Panc1 (cell line): Measurements from ENCODE around the gene CHRNB4. TPM values are rescaled to one million over a fixed set of nuclear protein-coding genes. Genes with fewer than 3 reads are reported as not detected.

Source experiments
- ATAC-seq: fragments of 200-7000 bp; cut with Tn5 transposase; 2 replicates; pipeline ENCODE4 v1.9.1; 2020; ENCODE audit warnings: mild to moderate bottlenecking, moderate library complexity
- BruUV-seq: library from RNA; stranded (reverse); fragments of 400-500 nt; replicated peaks from 2 replicates; lab custom pipeline; 2021; lab: Mats Ljungman, UMichigan
- CTCF ChIA-PET: fragments of 300-600 bp; sonication (Branson Sonifier 250); formaldehyde crosslinking; loops from one replicate; lab custom pipeline; 2022; ENCODE audit warnings: antibody characterized with exemption; lab: Charles Lee
- POLR2A ChIA-PET: fragments of 300-600 bp; sonication (Branson Sonifier 250); formaldehyde crosslinking; loops from one replicate; lab custom pipeline; 2022; ENCODE audit warnings: antibody characterized with exemption; lab: Charles Lee
- DNase-seq: peaks from one replicate; pipeline ENCODE4 v3.0.0-alpha.2; 2010; ENCODE audit warnings: low read depth, low spot score
- H3K27ac ChIP-seq: 2 replicates; pipeline ENCODE4 v1.5.1; 2011; ENCODE audit warnings: mild to moderate bottlenecking, low read length, inconsistent platforms
- H3K27me3 ChIP-seq: fragments of 200-500 bp; sonication (Bioruptor generic); 2 replicates; pipeline ENCODE4 v1.6.0; 2014; ENCODE audit warnings: low read length, inconsistent platforms; ENCODE audit not compliant: control insufficient read depth, insufficient read depth
- H3K36me3 ChIP-seq: fragments of 200-500 bp; sonication (Bioruptor generic); 2 replicates; pipeline ENCODE4 v1.5.1; 2014; ENCODE audit warnings: inconsistent platforms, mild to moderate bottlenecking, low read length, moderate library complexity; ENCODE audit not compliant: control insufficient read depth, insufficient read depth
- H3K4me1 ChIP-seq: 2 replicates; pipeline ENCODE4 v1.5.1; 2011; ENCODE audit warnings: inconsistent platforms, mild to moderate bottlenecking, low read length, moderate library complexity; ENCODE audit not compliant: control insufficient read depth, insufficient read depth
- H3K4me3 ChIP-seq, 2 experiments: 2 replicates each; pipeline ENCODE4 v1.5.1; 2011 to 2012; ENCODE audit warnings: low read depth in 2 of 2, low read length in 2 of 2, mild to moderate bottlenecking in 2 of 2, inconsistent platforms in 1 of 2, moderate library complexity in 1 of 2
- H3K9me3 ChIP-seq: fragments of 200-500 bp; sonication (Bioruptor generic); 2 replicates; pipeline ENCODE4 v1.5.1; 2014; ENCODE audit warnings: low read depth, mild to moderate bottlenecking, inconsistent platforms, low read length, moderate library complexity; ENCODE audit not compliant: control insufficient read depth, insufficient read depth
- POLR2AphosphoS5 ChIP-seq: IDR thresholded peaks from 2 replicates; pipeline ENCODE4 v1.6.1; 2012; ENCODE audit warnings: mild to moderate bottlenecking, low read depth, low read length, moderate library complexity
- SIN3A ChIP-seq: IDR thresholded peaks from 2 replicates; pipeline ENCODE4 v1.6.1; 2012; ENCODE audit warnings: low read depth, mild to moderate bottlenecking, low read length, moderate library complexity, borderline replicate concordance; ENCODE audit not compliant: insufficient read depth
- TCF7L2 ChIP-seq: IDR thresholded peaks from 2 replicates; pipeline ENCODE4 v1.6.1; 2011; ENCODE audit warnings: mild to moderate bottlenecking, low read depth, low read length, inconsistent platforms
- in situ Hi-C: cut with HindIII; loops from 2 replicates; pipeline ENCODE4 v1.10.0; 2016; ENCODE audit warnings: low sequenced_read_pairs, low pct_unique_long_range_greater_than_20kb
- intact Hi-C: fragments of 100-400 bp; cut with micrococcal nuclease; formaldehyde crosslinking; loops from one replicate; pipeline ENCODE4 v1.10.0; 2022; ENCODE audit not compliant: unreplicated experiment
- total RNA-seq: library from RNA; stranded (reverse); gene quantifications from one replicate; pipeline ENCODE4 v1.2.1, GENCODE V29; 2021; ENCODE audit not compliant: unreplicated experiment
- TF ChIP-seq, protein P1 (sequence below): fragments of 450-650 bp; IDR thresholded peaks from 2 replicates; pipeline ENCODE4 v1.5.1; 2017; ENCODE audit warnings: mild to moderate bottlenecking
- TF ChIP-seq, protein P2 (sequence below), 2 experiments: IDR thresholded peaks; 2 replicates each; pipeline ENCODE4 v1.6.1; 2011 to 2012; ENCODE audit warnings: low read depth in 2 of 2, control low read depth in 1 of 2, low read length in 1 of 2, mild to moderate bottlenecking in 1 of 2, moderate library complexity in 1 of 2; ENCODE audit not compliant: insufficient read depth in 1 of 2

Gene CHRNB4
- total RNA-seq, 1 experiment from 2014 or later = not detected

DNA sequence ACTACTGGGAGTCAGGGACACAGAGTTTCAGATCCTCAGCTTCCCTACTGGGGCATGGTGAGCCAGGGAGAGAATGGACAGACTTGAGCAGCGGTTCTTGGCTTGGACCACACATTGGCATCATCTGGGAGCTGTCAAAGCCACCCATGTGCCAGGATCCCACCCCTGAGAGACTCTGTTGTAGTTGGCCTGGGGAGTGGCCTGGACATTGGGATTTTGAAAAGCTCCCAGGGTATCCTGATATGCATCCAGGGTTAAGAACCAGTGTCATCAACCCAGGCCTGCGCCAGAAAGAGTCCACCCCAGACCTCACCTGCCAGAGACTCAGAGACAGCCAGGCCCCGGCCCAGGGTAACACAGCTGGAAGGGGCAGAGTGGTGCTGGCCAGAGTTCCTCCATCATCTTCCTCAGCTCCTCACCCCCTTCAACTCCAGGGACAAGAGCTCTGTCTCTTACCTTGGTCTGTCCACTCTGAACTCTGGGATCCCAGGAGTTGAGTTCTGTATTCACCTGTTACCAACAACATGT is 33.0 kb upstream of the CHRNB4 start:
- no peaks in the 10 kb centered on the region for H3K4me1 ChIP-seq
- ATAC-seq (no peak), DNase-seq (no peak)
- POLR2A ChIA-PET = no interaction called here
- CTCF ChIA-PET = no interaction called here
- no peaks in the 10 kb centered on the region; the same call in 1 of the 2 replicates for H3K27me3 ChIP-seq
- TF ChIP-seq TCF7L2 (no peak), SIN3A (no peak)
- TF ChIP-seq, protein P1, sequence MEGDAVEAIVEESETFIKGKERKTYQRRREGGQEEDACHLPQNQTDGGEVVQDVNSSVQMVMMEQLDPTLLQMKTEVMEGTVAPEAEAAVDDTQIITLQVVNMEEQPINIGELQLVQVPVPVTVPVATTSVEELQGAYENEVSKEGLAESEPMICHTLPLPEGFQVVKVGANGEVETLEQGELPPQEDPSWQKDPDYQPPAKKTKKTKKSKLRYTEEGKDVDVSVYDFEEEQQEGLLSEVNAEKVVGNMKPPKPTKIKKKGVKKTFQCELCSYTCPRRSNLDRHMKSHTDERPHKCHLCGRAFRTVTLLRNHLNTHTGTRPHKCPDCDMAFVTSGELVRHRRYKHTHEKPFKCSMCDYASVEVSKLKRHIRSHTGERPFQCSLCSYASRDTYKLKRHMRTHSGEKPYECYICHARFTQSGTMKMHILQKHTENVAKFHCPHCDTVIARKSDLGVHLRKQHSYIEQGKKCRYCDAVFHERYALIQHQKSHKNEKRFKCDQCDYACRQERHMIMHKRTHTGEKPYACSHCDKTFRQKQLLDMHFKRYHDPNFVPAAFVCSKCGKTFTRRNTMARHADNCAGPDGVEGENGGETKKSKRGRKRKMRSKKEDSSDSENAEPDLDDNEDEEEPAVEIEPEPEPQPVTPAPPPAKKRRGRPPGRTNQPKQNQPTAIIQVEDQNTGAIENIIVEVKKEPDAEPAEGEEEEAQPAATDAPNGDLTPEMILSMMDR = no peak
- no peak overlapping the region for H3K27ac ChIP-seq
- no peak overlapping the region for H3K4me3 ChIP-seq
- intact Hi-C loops (no loop called here), in situ Hi-C loops (no loop called here)
- no TSS peak for BruUV-seq
- no peaks in the 10 kb centered on the region for H3K9me3 ChIP-seq
- H3K36me3 ChIP-seq = no peaks in the 10 kb centered on the region

DNA sequence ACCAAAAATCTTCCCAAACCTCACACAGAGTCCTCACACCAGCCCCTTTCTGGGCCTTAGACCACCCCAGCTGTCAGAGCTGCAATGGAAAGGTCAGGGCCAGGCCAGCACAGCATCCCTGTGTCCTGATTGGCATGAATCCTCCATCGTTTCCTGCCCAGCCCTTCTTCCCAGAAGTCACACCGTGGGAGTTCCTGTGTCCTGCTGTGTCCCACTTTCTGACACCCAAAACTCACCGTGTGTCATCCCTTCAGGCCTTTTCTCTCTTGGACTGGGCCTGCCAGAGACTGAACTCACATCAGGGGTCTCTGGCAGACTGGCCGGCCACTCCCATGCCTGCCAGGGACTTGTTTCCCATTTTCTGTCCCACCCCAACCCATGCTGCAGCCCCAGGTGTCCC is 32.5 kb upstream of the CHRNB4 start:
- Histone ChIP-seq H3K36me3 (no peaks in the 10 kb centered on the region), H3K27ac (no peak overlapping the region), H3K27me3 (no peaks in the 10 kb centered on the region; the same call in 1 of the 2 replicates), H3K9me3 (no peaks in the 10 kb centered on the region), H3K4me3 (no peak overlapping the region), H3K4me1 (no peaks in the 10 kb centered on the region)
- ATAC-seq = no peak
- POLR2A ChIA-PET = no interaction called here
- DNase-seq = no peak
- CTCF ChIA-PET = no interaction called here
- intact Hi-C loops = no loop called here
- TF ChIP-seq SIN3A (no peak), TCF7L2 (no peak), POLR2AphosphoS5 (no peak)
- TF ChIP-seq, protein P1 = no peak
- in situ Hi-C loops = no loop called here
- BruUV-seq = no TSS peak

DNA sequence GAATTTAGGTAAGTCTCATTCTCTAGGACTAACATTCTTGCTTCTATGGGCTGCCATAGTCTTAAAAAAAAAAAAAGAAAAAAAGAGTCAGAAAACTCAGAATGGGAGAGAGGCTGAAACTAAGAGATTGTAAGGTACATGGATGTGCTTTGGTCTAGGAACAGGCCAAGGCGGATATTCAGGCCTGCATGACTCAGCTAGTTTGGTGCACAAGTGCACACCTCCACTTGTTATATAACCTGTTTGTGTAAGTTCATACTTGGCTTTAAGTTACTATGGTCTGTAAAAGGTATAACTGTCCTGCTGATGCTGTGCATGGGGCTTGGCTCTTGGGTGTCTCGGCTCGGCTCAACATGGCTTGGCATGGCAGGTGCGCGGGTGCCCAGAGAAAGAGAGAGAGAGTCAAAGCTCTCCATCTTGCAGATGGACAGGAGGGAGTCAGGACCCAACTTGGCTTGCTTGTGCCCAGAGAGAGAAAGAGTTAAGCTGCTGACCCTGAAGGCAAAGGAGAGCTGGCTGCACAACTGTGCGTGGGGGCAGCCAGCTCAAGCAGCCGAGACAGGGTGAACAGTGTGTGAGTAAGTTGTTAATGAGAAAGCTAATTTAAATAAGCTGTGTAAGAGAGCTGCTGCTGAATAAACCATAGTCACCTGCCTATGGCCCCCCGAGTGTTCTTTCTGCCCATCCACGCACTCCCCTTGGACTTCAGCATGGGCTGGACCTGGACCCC is 31.4 kb upstream of the CHRNB4 start:
- TF ChIP-seq TCF7L2 (no peak), SIN3A (no peak), POLR2AphosphoS5 (no peak)
- TF ChIP-seq, protein P2, sequence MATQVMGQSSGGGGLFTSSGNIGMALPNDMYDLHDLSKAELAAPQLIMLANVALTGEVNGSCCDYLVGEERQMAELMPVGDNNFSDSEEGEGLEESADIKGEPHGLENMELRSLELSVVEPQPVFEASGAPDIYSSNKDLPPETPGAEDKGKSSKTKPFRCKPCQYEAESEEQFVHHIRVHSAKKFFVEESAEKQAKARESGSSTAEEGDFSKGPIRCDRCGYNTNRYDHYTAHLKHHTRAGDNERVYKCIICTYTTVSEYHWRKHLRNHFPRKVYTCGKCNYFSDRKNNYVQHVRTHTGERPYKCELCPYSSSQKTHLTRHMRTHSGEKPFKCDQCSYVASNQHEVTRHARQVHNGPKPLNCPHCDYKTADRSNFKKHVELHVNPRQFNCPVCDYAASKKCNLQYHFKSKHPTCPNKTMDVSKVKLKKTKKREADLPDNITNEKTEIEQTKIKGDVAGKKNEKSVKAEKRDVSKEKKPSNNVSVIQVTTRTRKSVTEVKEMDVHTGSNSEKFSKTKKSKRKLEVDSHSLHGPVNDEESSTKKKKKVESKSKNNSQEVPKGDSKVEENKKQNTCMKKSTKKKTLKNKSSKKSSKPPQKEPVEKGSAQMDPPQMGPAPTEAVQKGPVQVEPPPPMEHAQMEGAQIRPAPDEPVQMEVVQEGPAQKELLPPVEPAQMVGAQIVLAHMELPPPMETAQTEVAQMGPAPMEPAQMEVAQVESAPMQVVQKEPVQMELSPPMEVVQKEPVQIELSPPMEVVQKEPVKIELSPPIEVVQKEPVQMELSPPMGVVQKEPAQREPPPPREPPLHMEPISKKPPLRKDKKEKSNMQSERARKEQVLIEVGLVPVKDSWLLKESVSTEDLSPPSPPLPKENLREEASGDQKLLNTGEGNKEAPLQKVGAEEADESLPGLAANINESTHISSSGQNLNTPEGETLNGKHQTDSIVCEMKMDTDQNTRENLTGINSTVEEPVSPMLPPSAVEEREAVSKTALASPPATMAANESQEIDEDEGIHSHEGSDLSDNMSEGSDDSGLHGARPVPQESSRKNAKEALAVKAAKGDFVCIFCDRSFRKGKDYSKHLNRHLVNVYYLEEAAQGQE (IDR thresholded peaks at IDR 0.05; ENCODE audit: insufficient read depth in 1 of 2, low read depth in 2 of 2, low read length in 1 of 2) = no peak
- TF ChIP-seq, protein P1 = no peak
- Histone ChIP-seq H3K4me1 (no peaks in the 10 kb centered on the region), H3K4me3 (no peak overlapping the region), H3K27me3 (no peaks in the 10 kb centered on the region; the same call in 1 of the 2 replicates), H3K27ac (no peak overlapping the region), H3K9me3 (no peaks in the 10 kb centered on the region), H3K36me3 (no peaks in the 10 kb centered on the region)
- intact Hi-C loops = no loop called here
- ATAC-seq (no peak), DNase-seq (no peak)
- ChIA-PET CTCF (no interaction called here), POLR2A (no interaction called here)
- no TSS peak for BruUV-seq
- in situ Hi-C loops = no loop called here
